ENCODE results near the gene FMNL1.
"Not testable (repeated sequence)": the region's sequence is repeated elsewhere in the genome, so short reads cannot be mapped to it uniquely, and the experiment has no call there.

FMNL1 gene

DNA sequence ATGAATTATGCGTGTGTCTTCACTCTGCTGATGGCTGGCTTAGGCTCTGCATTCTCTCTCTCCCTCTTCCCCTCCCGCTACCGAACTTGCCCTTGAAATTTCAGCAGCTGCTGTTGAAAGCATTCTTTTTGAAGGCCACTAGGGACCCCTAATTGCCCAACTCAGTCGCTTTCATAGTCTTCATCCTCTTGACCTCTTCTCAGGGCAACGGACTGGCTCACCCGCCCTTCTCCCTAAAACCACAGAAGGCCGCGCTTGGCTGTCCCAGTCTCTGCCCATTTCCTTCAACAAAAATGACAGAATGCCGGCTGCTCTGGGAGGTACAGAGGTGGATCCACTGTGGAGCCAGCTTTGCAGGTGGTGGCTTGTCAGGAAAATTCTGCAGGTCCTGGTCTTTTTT, 21.0 kb upstream of the FMNL1 start:
- Mint-ChIP-seq H3K4me3 (no peak overlapping the region), H3K36me3 (ENCODE audit: insufficient read depth) (peaks cover 1% of the 10 kb centered on the region), H3K4me1 (no peaks in the 10 kb centered on the region), H3K27ac (ENCODE audit: low read depth) (no peak overlapping the region), H3K9me3 (no peaks in the 10 kb centered on the region), H3K27me3 (no peaks in the 10 kb centered on the region)
- ATAC-seq (replicated peaks; ENCODE audit: extremely low read depth, poor library complexity, severe bottlenecking) = no peak
- DNase-seq (ENCODE audit: low spot score in 2 of 2) = no peak

DNA sequence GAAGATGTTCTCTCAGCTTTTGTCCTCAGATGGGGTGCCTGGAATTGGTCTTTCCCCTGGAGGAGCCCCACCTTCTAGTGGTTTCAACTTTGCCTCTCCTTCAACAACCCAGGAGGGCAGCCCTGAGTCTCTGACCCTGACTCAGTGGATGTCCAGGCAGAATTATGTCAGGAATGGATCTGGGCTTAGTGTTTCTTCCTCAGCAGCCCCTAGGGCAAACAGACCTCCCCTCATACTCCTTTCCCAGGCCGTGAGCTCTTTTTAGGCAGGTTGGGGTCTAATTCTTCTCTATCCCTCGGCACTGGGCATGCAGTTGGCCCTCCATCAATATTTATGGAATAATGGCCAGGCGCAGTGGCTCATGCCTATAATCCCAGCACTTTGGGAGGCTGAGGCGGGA, 20.2 kb upstream of the FMNL1 start:
- Mint-ChIP-seq H3K36me3 (ENCODE audit: insufficient read depth) (peaks cover 1% of the 10 kb centered on the region), H3K9me3 (no peaks in the 10 kb centered on the region), H3K4me1 (no peaks in the 10 kb centered on the region), H3K27me3 (no peaks in the 10 kb centered on the region), H3K4me3 (no peak overlapping the region), H3K27ac (ENCODE audit: low read depth) (no peak overlapping the region)
- ATAC-seq (replicated peaks; ENCODE audit: extremely low read depth, poor library complexity, severe bottlenecking) = no peak
- DNase-seq (ENCODE audit: low spot score in 2 of 2) = no peak

DNA sequence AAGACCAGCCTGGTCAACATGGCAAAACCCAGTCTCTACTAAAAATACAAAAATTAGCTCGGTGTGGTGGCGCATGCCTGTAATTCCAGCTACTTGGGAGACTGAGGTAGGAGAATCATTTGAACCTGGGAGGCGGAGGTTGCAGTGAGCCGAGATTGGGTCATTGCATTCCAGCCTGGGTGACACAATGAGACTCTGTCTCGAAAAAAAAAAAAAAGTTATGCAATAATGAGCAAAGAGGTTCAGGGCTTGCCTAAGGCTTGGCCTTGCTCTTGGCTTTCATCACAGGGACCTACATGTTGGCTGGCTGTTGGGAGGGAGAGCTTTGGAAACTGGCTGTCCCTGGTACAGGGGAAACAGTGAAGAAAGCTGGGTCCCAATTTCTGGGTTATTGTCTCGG, 19.8 kb upstream of the FMNL1 start:
- H3K36me3 Mint-ChIP-seq (ENCODE audit: insufficient read depth); H3K9me3 Mint-ChIP-seq; H3K4me1 Mint-ChIP-seq; DNase-seq (ENCODE audit: low spot score in 2 of 2); H3K27ac Mint-ChIP-seq (ENCODE audit: low read depth); H3K4me3 Mint-ChIP-seq; H3K27me3 Mint-ChIP-seq; ATAC-seq (replicated peaks; ENCODE audit: extremely low read depth, poor library complexity, severe bottlenecking): not testable (repeated sequence)

DNA sequence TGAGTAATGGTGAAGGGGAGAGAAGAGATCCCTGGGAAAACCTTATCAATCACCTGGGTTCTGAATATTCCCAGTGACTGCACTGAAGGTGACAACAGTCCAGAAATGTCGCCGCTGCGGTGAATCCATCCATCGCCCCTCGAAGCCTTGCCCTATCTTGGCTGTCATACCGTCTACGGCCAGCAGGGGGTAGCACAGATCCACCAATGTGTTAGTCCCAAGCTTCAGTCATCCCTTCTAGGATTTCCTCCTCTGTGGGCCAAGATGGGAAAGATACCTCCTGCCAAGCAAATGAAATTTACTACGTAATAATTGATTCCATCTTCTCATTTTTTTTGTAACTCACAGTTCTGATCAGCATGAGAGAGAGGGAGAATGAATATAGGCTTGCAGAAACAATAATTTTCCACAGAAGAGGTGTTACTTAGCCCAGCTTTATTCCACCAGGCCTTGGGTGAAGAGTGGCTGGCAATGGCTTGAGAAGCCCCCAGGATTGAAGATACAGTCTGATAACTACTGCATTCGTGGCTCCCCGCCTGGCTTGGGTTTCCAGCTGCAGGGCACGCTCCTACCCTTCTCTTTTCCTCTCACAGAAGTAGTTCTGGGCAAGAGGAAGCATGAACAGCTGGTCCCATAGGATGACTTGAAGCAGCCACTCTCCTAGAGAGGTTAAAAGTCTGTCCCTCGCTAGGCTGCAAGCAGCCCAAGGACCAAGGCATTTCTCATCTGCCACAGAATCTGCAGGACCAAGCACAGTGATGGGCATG, 2.6 kb upstream of the FMNL1 start:
- ATAC-seq (replicated peaks; ENCODE audit: extremely low read depth, poor library complexity, severe bottlenecking) (no peak), DNase-seq (ENCODE audit: low spot score in 2 of 2) (peak; percentile 77 to 93)
- Mint-ChIP-seq H3K27me3 (no peaks in the 10 kb centered on the region), H3K4me3 (peak overlapping the region; percentile 79), H3K4me1 (peaks cover 41% of the 10 kb centered on the region), H3K36me3 (ENCODE audit: insufficient read depth) (peaks cover 31% of the 10 kb centered on the region), H3K27ac (ENCODE audit: low read depth) (peak overlapping the region; percentile 22), H3K9me3 (no peaks in the 10 kb centered on the region)

DNA sequence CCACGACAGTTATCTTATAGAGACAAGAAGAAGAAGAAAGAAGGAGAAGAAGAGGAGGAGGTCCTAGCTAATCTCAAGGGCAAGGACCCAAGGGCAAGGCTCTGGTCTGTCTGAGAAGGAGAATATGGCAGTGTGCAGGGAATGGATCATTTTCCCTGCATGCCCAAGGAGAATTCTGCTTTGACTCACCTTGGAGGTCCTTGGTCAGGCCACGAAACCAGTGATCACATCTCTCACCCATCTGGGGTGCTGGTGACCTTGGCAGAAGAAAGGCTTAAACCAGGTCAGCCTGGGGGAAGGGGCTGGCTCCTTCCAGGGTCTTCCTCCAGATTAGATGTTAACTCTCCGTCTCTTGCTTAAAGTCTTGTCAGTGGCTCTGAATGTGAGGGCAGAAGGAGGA, 1.6 kb upstream of the FMNL1 start:
- H3K27ac Mint-ChIP-seq (ENCODE audit: low read depth) = peak overlapping the region; percentile 85
- peak overlapping the region; percentile 79 for H3K4me3 Mint-ChIP-seq
- peaks cover 45% of the 10 kb centered on the region for H3K4me1 Mint-ChIP-seq
- no peaks in the 10 kb centered on the region for H3K9me3 Mint-ChIP-seq
- peaks cover 31% of the 10 kb centered on the region for H3K36me3 Mint-ChIP-seq (ENCODE audit: insufficient read depth)
- DNase-seq (ENCODE audit: low spot score in 2 of 2) (no peak), ATAC-seq (replicated peaks; ENCODE audit: extremely low read depth, poor library complexity, severe bottlenecking) (no peak)
- no peaks in the 10 kb centered on the region for H3K27me3 Mint-ChIP-seq

DNA sequence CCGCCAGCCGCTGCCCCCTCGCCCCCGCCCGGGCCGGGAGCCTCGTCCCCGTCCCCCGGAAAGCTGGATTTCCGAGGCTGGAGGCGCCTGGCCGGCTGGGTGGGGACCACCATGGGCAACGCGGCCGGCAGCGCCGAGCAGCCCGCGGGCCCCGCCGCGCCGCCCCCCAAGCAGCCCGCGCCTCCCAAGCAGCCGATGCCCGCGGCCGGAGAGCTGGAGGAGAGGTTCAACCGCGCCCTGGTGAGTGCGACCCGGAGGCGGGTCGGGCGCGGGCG, 266 bp downstream of the FMNL1 start:
- H3K27me3 Mint-ChIP-seq = no peaks in the 10 kb centered on the region
- H3K4me3 Mint-ChIP-seq = peak overlapping the region; percentile 91
- DNase-seq (ENCODE audit: low spot score in 2 of 2) = no peak
- no peaks in the 10 kb centered on the region for H3K9me3 Mint-ChIP-seq
- peak overlapping the region; percentile 99 for H3K27ac Mint-ChIP-seq (ENCODE audit: low read depth)
- H3K4me1 Mint-ChIP-seq = peaks cover 64% of the 10 kb centered on the region
- ATAC-seq (replicated peaks; ENCODE audit: extremely low read depth, poor library complexity, severe bottlenecking) = no peak
- peaks cover 34% of the 10 kb centered on the region for H3K36me3 Mint-ChIP-seq (ENCODE audit: insufficient read depth)

DNA sequence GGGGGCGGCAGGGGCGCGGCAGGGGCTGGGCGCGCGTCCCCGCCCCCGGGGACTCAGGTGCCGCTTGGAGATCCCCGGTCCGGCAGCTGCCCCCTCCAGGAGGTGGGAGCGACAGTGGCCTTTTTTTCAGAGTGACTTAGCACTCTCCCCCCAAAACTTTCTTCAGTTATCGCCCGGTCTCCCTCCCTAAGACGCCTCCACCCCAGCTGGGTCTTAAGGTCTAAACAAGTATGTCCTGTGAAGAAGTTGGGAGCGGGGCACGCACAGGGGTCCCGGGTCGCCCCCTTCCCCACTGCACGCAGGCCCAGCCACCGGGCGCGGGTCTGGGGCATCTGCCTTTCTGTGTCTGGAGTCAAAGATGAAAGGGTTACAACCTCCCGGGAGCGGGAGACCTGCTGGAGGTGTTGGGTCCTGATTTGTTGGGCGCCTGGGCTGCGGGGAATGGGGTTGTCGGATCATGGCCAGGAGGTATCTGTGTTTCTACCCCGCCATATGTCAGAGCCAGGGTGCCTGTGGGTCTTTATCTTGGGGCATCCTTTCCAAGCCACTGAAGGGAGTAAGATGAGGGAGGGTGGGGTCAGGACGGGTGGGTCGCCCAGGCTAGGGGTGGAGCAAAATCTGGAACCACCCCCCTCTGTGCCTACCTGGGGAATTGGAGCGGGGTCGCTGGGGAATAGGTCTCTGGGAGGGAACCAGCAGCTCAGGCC, 757 bp downstream of the FMNL1 start:
- Mint-ChIP-seq H3K36me3 (ENCODE audit: insufficient read depth) (peaks cover 37% of the 10 kb centered on the region), H3K4me1 (peaks cover 69% of the 10 kb centered on the region), H3K9me3 (no peaks in the 10 kb centered on the region), H3K27me3 (no peaks in the 10 kb centered on the region), H3K27ac (ENCODE audit: low read depth) (peak overlapping the region; percentile 99), H3K4me3 (peak overlapping the region; percentile 91)
- no peak for DNase-seq (ENCODE audit: low spot score in 2 of 2)
- ATAC-seq (replicated peaks; ENCODE audit: extremely low read depth, poor library complexity, severe bottlenecking) = no peak

DNA sequence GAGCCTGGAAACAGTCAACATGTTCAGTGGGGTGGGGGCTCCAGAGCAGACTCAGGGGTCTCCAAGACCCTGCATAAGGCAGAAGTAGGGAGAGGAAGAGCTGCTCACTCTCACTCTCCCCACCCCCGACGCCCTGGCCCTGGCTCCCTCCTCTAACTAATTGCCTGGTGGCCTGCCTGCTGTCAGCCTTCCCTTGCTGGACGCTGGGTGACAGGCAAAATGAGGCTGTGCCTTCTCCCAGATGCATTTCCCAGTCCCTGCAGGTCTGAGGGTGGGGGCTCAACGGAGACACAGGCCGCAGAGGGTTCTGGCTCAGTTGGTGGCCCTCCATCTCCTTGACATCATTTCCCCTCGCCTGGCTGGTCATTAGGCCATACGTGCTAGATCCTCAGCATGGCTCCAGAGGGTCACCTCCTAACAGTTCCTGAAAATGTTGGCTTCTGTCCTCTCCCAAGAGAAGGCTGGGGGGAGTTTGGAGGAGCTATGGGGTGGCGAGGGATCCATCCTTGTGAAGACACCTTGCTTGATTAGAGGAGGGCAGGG, 1.4 kb downstream of the FMNL1 start:
- Mint-ChIP-seq H3K36me3 (ENCODE audit: insufficient read depth) (peaks cover 36% of the 10 kb centered on the region), H3K4me3 (peak overlapping the region; percentile 91), H3K4me1 (peaks cover 72% of the 10 kb centered on the region), H3K27ac (ENCODE audit: low read depth) (peak overlapping the region; percentile 99), H3K27me3 (no peaks in the 10 kb centered on the region), H3K9me3 (no peaks in the 10 kb centered on the region)
- ATAC-seq (replicated peaks; ENCODE audit: extremely low read depth, poor library complexity, severe bottlenecking) (no peak), DNase-seq (ENCODE audit: low spot score in 2 of 2) (no peak)

DNA sequence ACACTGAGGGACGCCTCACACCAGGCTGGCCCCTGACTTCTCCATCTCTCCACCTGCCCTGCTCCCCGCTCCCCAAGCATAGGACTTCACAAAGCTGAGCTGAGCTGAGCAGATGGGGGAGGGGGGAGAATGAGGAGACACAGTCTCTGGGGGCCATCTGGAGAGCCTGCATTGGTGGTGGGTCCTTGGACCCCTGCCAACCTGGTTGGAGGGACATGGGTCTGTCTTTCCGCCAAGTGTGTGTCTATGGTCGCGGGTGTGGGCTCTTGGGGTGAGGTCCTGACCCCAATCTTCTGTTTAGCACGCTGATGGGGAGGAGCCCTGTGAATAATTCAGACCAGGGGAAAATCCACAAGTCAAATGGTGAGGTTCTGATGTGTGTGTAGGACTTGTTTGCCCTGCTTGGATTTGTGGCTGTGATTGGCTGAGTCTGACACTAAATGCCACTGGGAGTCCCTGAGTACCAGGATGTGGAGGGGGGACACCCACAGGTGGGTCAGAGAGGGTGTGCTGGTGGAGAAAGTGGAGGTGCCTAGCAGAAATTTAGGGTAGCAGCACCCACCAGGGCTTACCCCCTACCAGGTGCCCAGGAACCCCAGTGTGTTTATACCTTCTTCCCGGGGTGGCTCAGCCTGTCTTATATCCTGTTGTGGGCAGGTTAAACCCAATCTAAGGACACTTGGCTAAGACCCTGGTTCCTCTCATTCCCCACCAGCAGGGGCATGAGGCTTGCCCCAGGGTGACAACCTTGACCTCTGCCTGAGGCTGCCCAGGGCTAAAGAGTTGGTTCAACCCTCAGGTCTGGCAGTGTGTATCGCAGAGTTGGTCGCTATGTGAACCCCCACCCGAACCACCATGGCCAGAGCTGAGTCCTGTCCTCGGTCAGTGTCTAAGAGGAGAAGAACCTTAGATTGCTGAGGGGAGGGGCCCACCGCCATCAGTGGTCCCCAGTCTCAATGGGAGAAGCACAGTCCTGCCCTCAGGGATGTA, 2.1 kb downstream of the FMNL1 start:
- Mint-ChIP-seq H3K9me3 (no peaks in the 10 kb centered on the region), H3K4me1 (peaks cover 77% of the 10 kb centered on the region), H3K27ac (ENCODE audit: low read depth) (peak overlapping the region; percentile 99), H3K36me3 (ENCODE audit: insufficient read depth) (peaks cover 33% of the 10 kb centered on the region), H3K27me3 (no peaks in the 10 kb centered on the region), H3K4me3 (peak overlapping the region; percentile 91)
- no peak for ATAC-seq (replicated peaks; ENCODE audit: extremely low read depth, poor library complexity, severe bottlenecking)
- DNase-seq (ENCODE audit: low spot score in 2 of 2) = no peak

DNA sequence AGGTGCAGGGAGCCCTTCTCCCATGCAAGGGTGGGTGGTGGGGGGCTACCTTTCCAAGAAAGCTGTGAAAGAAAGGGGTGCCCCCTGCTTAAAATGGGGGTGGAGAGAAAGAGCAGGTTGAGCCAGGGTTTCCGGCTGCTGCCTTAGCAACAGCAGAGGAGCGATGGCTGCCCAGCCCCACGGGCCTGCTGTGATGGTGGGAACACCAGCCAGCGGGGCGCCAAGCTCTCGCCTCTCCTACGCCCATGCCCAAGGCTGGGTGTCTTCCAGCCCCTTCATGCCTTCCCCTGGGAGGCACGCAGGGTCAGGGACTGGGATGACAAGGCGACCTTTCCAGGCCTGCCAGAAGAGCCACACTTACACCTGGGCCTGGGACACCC, 3.0 kb downstream of the FMNL1 start:
- DNase-seq (ENCODE audit: low spot score in 2 of 2) = no peak

DNA sequence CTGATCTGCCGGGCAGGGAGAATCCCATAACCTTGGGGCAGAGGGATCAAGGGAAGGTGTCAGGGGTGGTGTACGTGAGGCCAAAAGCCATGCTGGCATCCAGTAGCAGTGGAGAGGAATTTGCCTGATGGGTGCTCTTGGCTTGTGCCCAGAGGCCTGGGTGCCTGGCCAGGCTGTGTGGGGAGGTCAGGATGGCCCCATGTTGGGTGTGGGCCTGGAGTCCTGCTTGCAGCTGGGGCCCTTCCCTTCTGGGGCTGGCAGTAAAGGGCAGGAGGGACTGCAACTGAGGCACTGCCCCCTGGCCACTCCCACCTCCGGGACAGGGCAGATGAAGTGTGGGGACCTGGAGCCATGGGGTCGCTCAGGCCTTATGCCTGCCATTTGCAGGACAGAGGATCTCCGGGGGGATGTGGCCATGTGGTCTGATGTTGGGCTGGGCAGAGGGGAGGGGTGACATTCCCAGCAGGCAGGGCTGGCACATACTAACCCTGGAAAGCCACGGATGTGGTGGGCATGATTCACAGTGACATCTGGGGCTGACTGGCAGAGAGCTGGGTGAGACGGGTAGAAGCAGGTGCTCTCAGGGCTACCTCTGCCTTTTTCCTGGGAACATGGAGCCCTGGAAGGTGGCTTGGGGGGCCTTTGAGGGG, 3.5 kb downstream of the FMNL1 start:
- Mint-ChIP-seq H3K9me3 (no peaks in the 10 kb centered on the region), H3K27me3 (no peaks in the 10 kb centered on the region), H3K36me3 (ENCODE audit: insufficient read depth) (peaks cover 36% of the 10 kb centered on the region), H3K4me3 (peak overlapping the region; percentile 91), H3K4me1 (peaks cover 77% of the 10 kb centered on the region), H3K27ac (ENCODE audit: low read depth) (peak overlapping the region; percentile 99)
- ATAC-seq (replicated peaks; ENCODE audit: extremely low read depth, poor library complexity, severe bottlenecking) (no peak), DNase-seq (ENCODE audit: low spot score in 2 of 2) (no peak)

More for the DNA sequence above, 3.0 kb downstream of the FMNL1 start:
- H3K27ac Mint-ChIP-seq (ENCODE audit: low read depth) = peak overlapping the region; percentile 99
- no peaks in the 10 kb centered on the region for H3K27me3 Mint-ChIP-seq
- peaks cover 77% of the 10 kb centered on the region for H3K4me1 Mint-ChIP-seq
- no peaks in the 10 kb centered on the region for H3K9me3 Mint-ChIP-seq
- H3K36me3 Mint-ChIP-seq (ENCODE audit: insufficient read depth) = peaks cover 32% of the 10 kb centered on the region
- H3K4me3 Mint-ChIP-seq = peak overlapping the region; percentile 91
- no peak for ATAC-seq (replicated peaks; ENCODE audit: extremely low read depth, poor library complexity, severe bottlenecking)

DNA sequence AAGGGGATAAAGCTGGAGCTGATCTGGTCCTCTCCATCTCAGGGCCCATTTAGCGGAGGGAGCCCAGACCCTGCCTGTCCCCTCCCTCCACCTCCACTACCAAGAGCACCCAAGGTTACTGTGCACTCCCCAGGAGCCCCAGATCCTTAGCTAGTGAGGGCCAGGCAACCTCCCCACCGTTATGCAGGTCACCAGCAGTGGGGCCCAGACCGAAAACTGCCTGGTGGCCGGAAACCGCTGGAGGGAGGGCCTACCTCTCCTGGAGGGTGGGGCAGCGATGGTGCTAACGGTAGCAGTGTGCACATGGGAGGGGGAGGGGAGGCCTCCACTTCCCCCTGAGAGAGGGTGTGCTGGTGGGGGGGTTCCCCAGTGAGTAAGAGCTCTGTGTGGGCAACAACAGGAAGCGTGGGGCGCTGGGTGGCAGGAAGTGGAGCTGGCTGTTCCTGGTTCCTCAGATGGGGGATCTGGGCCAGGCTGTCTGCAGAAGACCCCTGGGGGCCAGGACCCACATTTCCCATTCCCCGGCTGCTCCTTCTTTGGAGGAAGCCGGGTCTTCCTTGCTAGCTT, 4.4 kb downstream of the FMNL1 start:
- Mint-ChIP-seq H3K4me1 (peaks cover 81% of the 10 kb centered on the region), H3K4me3 (peak overlapping the region; percentile 91), H3K9me3 (no peaks in the 10 kb centered on the region), H3K36me3 (ENCODE audit: insufficient read depth) (peaks cover 39% of the 10 kb centered on the region), H3K27me3 (no peaks in the 10 kb centered on the region), H3K27ac (ENCODE audit: low read depth) (peak overlapping the region; percentile 99)
- ATAC-seq (replicated peaks; ENCODE audit: extremely low read depth, poor library complexity, severe bottlenecking) = peak; percentile 73
- DNase-seq (ENCODE audit: low spot score in 2 of 2) = peak; percentile 79 to 91
